ENCODE measurements around the gene CD7. TPM values are rescaled to one million over a fixed set of nuclear protein-coding genes. Genes with fewer than 3 reads are reported as not detected.

CD7 gene
- 0.74 to 1.3 TPM (median 0.92 TPM) in 3 replicates for total RNA-seq (2021)
- not detected for Bru-seq, nascent RNA
- long read RNA-seq, experiment 1, result 0 reads
- long read RNA-seq, experiment 2, partial matches to known transcripts, result 2 of 4 reads
- long read RNA-seq, experiment 2, other reads (novel, unspliced or antisense), result 0 of 4 reads
- long read RNA-seq, experiment 3, partial matches to known transcripts, result 0 of 1 reads
- long read RNA-seq, experiment 3, other reads (novel, unspliced or antisense), result 0 of 1 reads

GRCh38 chr17:82317394-82318168, at the start of gene CD7:
TSS of gene CD7 (minus strand) at chr17:82317608. CDS start at chr17:82317495, 113 bp downstream.
- POLR2A ChIA-PET, result no interaction called here
- H3K9me3 Mint-ChIP-seq, result no peaks in the 10 kb centered on the region
- H3K4me1 Mint-ChIP-seq, result peaks cover 5% of the 10 kb centered on the region
- no peaks in the 10 kb centered on the region for H3K36me3 Mint-ChIP-seq
- CTCF ChIA-PET, result interaction anchor here (0.7 to 2.2 kb wide), 3 partner anchors 17 to 81 kb away, joined by 3 to 9 read pairs (median 4); no protein-coding TSS in a partner anchor
- 0 out of 2 replicates have a peak, but pooled peaks cover 5% of the 10 kb centered on the region for H3K27me3 Mint-ChIP-seq (ENCODE audit: low read depth)
- no peak for ATAC-seq
- H3K27ac Mint-ChIP-seq, result no peak within 1 kb of the TSS
- TF ChIP-seq, protein P1, sequence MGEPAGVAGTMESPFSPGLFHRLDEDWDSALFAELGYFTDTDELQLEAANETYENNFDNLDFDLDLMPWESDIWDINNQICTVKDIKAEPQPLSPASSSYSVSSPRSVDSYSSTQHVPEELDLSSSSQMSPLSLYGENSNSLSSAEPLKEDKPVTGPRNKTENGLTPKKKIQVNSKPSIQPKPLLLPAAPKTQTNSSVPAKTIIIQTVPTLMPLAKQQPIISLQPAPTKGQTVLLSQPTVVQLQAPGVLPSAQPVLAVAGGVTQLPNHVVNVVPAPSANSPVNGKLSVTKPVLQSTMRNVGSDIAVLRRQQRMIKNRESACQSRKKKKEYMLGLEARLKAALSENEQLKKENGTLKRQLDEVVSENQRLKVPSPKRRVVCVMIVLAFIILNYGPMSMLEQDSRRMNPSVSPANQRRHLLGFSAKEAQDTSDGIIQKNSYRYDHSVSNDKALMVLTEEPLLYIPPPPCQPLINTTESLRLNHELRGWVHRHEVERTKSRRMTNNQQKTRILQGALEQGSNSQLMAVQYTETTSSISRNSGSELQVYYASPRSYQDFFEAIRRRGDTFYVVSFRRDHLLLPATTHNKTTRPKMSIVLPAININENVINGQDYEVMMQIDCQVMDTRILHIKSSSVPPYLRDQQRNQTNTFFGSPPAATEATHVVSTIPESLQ (CRISPR knock-in tag; IDR thresholded peaks at IDR 0.05), result no peak
- TF ChIP-seq, protein P2, sequence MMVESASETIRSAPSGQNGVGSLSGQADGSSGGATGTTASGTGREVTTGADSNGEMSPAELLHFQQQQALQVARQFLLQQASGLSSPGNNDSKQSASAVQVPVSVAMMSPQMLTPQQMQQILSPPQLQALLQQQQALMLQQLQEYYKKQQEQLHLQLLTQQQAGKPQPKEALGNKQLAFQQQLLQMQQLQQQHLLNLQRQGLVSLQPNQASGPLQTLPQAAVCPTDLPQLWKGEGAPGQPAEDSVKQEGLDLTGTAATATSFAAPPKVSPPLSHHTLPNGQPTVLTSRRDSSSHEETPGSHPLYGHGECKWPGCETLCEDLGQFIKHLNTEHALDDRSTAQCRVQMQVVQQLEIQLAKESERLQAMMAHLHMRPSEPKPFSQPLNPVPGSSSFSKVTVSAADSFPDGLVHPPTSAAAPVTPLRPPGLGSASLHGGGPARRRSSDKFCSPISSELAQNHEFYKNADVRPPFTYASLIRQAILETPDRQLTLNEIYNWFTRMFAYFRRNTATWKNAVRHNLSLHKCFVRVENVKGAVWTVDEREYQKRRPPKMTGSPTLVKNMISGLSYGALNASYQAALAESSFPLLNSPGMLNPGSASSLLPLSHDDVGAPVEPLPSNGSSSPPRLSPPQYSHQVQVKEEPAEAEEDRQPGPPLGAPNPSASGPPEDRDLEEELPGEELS (CRISPR knock-in tag; IDR thresholded peaks at IDR 0.05), result no peak
- no peak for DNase-seq (ENCODE audit: low spot score)
- no peak within 1 kb of the TSS for H3K4me3 Mint-ChIP-seq

GRCh38 chr17:82366749-82367148, 49.3 kb upstream of the CD7 start:
- Mint-ChIP-seq H3K27me3 (ENCODE audit: low read depth) (peaks cover 38% of the 10 kb centered on the region), H3K27ac (no peak overlapping the region), H3K4me3 (no peak overlapping the region), H3K36me3 (no peaks in the 10 kb centered on the region), H3K9me3 (peaks cover 5% of the 10 kb centered on the region), H3K4me1 (peaks cover 5% of the 10 kb centered on the region)
- DNase-seq (ENCODE audit: low spot score) (no peak), ATAC-seq (no peak)
- ChIA-PET CTCF (interaction anchor here (0.5 kb wide), 1 partner anchor 387 kb away, joined by 4 read pairs; no protein-coding TSS in a partner anchor), POLR2A (no interaction called here)
- TF ChIP-seq GABPB1 (CRISPR knock-in tag; IDR thresholded peaks at IDR 0.05) (no peak), IRF1 (CRISPR knock-in tag; IDR thresholded peaks at IDR 0.05) (no peak), AR (CRISPR knock-in tag; IDR thresholded peaks at IDR 0.05) (no peak), ZNF671 (CRISPR knock-in tag; IDR thresholded peaks at IDR 0.05) (no peak), HMGA2 (CRISPR knock-in tag; IDR thresholded peaks at IDR 0.05) (no peak), ESRRA (CRISPR knock-in tag; IDR thresholded peaks at IDR 0.05; ENCODE audit: borderline replicate concordance) (no peak)
- TF ChIP-seq, protein P3, sequence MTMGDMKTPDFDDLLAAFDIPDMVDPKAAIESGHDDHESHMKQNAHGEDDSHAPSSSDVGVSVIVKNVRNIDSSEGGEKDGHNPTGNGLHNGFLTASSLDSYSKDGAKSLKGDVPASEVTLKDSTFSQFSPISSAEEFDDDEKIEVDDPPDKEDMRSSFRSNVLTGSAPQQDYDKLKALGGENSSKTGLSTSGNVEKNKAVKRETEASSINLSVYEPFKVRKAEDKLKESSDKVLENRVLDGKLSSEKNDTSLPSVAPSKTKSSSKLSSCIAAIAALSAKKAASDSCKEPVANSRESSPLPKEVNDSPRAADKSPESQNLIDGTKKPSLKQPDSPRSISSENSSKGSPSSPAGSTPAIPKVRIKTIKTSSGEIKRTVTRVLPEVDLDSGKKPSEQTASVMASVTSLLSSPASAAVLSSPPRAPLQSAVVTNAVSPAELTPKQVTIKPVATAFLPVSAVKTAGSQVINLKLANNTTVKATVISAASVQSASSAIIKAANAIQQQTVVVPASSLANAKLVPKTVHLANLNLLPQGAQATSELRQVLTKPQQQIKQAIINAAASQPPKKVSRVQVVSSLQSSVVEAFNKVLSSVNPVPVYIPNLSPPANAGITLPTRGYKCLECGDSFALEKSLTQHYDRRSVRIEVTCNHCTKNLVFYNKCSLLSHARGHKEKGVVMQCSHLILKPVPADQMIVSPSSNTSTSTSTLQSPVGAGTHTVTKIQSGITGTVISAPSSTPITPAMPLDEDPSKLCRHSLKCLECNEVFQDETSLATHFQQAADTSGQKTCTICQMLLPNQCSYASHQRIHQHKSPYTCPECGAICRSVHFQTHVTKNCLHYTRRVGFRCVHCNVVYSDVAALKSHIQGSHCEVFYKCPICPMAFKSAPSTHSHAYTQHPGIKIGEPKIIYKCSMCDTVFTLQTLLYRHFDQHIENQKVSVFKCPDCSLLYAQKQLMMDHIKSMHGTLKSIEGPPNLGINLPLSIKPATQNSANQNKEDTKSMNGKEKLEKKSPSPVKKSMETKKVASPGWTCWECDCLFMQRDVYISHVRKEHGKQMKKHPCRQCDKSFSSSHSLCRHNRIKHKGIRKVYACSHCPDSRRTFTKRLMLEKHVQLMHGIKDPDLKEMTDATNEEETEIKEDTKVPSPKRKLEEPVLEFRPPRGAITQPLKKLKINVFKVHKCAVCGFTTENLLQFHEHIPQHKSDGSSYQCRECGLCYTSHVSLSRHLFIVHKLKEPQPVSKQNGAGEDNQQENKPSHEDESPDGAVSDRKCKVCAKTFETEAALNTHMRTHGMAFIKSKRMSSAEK (CRISPR knock-in tag; IDR thresholded peaks at IDR 0.05; ENCODE audit: borderline replicate concordance), result no peak
- TF ChIP-seq, protein P4, sequence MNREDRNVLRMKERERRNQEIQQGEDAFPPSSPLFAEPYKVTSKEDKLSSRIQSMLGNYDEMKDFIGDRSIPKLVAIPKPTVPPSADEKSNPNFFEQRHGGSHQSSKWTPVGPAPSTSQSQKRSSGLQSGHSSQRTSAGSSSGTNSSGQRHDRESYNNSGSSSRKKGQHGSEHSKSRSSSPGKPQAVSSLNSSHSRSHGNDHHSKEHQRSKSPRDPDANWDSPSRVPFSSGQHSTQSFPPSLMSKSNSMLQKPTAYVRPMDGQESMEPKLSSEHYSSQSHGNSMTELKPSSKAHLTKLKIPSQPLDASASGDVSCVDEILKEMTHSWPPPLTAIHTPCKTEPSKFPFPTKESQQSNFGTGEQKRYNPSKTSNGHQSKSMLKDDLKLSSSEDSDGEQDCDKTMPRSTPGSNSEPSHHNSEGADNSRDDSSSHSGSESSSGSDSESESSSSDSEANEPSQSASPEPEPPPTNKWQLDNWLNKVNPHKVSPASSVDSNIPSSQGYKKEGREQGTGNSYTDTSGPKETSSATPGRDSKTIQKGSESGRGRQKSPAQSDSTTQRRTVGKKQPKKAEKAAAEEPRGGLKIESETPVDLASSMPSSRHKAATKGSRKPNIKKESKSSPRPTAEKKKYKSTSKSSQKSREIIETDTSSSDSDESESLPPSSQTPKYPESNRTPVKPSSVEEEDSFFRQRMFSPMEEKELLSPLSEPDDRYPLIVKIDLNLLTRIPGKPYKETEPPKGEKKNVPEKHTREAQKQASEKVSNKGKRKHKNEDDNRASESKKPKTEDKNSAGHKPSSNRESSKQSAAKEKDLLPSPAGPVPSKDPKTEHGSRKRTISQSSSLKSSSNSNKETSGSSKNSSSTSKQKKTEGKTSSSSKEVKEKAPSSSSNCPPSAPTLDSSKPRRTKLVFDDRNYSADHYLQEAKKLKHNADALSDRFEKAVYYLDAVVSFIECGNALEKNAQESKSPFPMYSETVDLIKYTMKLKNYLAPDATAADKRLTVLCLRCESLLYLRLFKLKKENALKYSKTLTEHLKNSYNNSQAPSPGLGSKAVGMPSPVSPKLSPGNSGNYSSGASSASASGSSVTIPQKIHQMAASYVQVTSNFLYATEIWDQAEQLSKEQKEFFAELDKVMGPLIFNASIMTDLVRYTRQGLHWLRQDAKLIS (CRISPR knock-in tag; IDR thresholded peaks at IDR 0.05; ENCODE audit: borderline replicate concordance), result no peak
- TF ChIP-seq, protein P5, sequence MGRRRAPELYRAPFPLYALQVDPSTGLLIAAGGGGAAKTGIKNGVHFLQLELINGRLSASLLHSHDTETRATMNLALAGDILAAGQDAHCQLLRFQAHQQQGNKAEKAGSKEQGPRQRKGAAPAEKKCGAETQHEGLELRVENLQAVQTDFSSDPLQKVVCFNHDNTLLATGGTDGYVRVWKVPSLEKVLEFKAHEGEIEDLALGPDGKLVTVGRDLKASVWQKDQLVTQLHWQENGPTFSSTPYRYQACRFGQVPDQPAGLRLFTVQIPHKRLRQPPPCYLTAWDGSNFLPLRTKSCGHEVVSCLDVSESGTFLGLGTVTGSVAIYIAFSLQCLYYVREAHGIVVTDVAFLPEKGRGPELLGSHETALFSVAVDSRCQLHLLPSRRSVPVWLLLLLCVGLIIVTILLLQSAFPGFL (CRISPR knock-in tag; IDR thresholded peaks at IDR 0.05; ENCODE audit: borderline replicate concordance), result no peak

All from WTC11 (cell line).